GM21526 (cell line): Measurements from ENCODE around the gene HBB.

ENCODE experiments used
- ATAC-seq: cut with Tn5 transposase; IDR thresholded peaks from one replicate; pipeline ENCODE4 v1.9.1; 2021; ENCODE audit warnings: moderate library complexity; ENCODE audit not compliant: unreplicated experiment, low FRiP score

Gene HBB

GRCh38 chr11:5229356-5229755 is 2.5 kb upstream of the HBB start:
- no peak for ATAC-seq

- ATAC-seq = no peak
These were observed 1.3 kb upstream of the HBB start for GRCh38 chr11:5228124-5228523.

GRCh38 chr11:5227681-5228080 is 810 bp upstream of the HBB start:
- no peak for ATAC-seq

- no peak for ATAC-seq
These were observed 1.4 kb downstream of the HBB start for GRCh38 chr11:5225480-5225871.

- no peak for ATAC-seq
These were observed 2.1 kb downstream of the HBB start for GRCh38 chr11:5224538-5225479.

GRCh38 chr11:5223686-5224085 is 3.2 kb downstream of the HBB start:
- ATAC-seq = no peak

- no peak for ATAC-seq
These were observed 3.7 kb downstream of the HBB start for GRCh38 chr11:5223146-5223545.

- no peak for ATAC-seq
These were observed 16.4 kb downstream of the HBB start for GRCh38 chr11:5210376-5210885.

GRCh38 chr11:5204787-5205186 is 22.1 kb downstream of the HBB start:
- ATAC-seq = no peak

GRCh38 chr11:5203366-5203765 is 23.5 kb downstream of the HBB start:
- ATAC-seq = no peak

GRCh38 chr11:5200582-5200981 is 26.3 kb downstream of the HBB start, which contains the start of gene OR51V1:
TSS of gene OR51V1 (minus strand) at chr11:5200682. CDS start at chr11:5200682, 0 bp downstream.
- ATAC-seq = no peak

GRCh38 chr11:5198285-5198684 is 28.6 kb downstream of the HBB start:
- no peak for ATAC-seq

- no peak for ATAC-seq
These were observed 29.3 kb downstream of the HBB start for GRCh38 chr11:5197536-5197935.

GRCh38 chr11:5196731-5197130 is 30.1 kb downstream of the HBB start:
- ATAC-seq = no peak

- ATAC-seq = no peak
These were observed 30.8 kb downstream of the HBB start for GRCh38 chr11:5196067-5196466.

GRCh38 chr11:5192738-5193137 is 34.1 kb downstream of the HBB start:
- no peak for ATAC-seq

- ATAC-seq = no peak
These were observed 38.7 kb downstream of the HBB start for GRCh38 chr11:5188201-5188600.

GRCh38 chr11:5178046-5178837 is 48.6 kb downstream of the HBB start:
- no peak for ATAC-seq
